HepG2 (cell line): ENCODE results near the gene ANAPC2. TPM values are rescaled to one million over a fixed set of nuclear protein-coding genes. Genes with fewer than 3 reads are reported as not detected.

Source experiments
- ATM ChIP-seq: fragments of 450-650 bp; IDR thresholded peaks from 2 replicates; pipeline ENCODE4 v1.7.1; 2017; ENCODE audit warnings: mild to moderate bottlenecking, borderline replicate concordance
- CBFB ChIP-seq: sonication (generic); formaldehyde crosslinking; IDR thresholded peaks from 2 replicates; pipeline ENCODE4 v1.4.0; 2020; ENCODE audit warnings: missing genetic modification reagents
- GABPA ChIP-seq, 2 experiments: IDR thresholded peaks; 2 replicates each; pipeline ENCODE4 v1.6.1; 2011 to 2016; ENCODE audit warnings: low read depth in 2 of 2, low read length in 1 of 2, missing biosample characterization in 1 of 2, missing genetic modification characterization in 1 of 2
- MAZ ChIP-seq, 2 experiments: sonication (generic) in 1 of 2; formaldehyde crosslinking in 1 of 2; IDR thresholded peaks; 2 replicates each; pipeline versions ENCODE4 v1.5.0 to v1.6.1; 2012 to 2020; ENCODE audit warnings: low read depth in 2 of 2, mild to moderate bottlenecking in 2 of 2, borderline replicate concordance in 1 of 2, improper control_type of control experiment in 1 of 2, low read length in 1 of 2, missing genetic modification reagents in 1 of 2, moderate library complexity in 1 of 2
- MTA3 ChIP-seq: sonication (generic); formaldehyde crosslinking; IDR thresholded peaks from 2 replicates; pipeline ENCODE4 v1.4.0; 2020; ENCODE audit warnings: missing genetic modification reagents
- NFE2 ChIP-seq: sonication (generic); formaldehyde crosslinking; IDR thresholded peaks from 2 replicates; pipeline ENCODE4 v1.4.0; 2020; ENCODE audit warnings: missing genetic modification reagents
- RXRA ChIP-seq: sonication (generic); formaldehyde crosslinking; IDR thresholded peaks from 2 replicates; pipeline ENCODE4 v1.5.1; 2020; ENCODE audit warnings: missing genetic modification reagents
- UBTF ChIP-seq: sonication (generic); formaldehyde crosslinking; IDR thresholded peaks from 2 replicates; pipeline ENCODE4 v1.4.0; 2020; ENCODE audit warnings: mild to moderate bottlenecking, missing genetic modification reagents
- ZBTB2 ChIP-seq: sonication (generic); formaldehyde crosslinking; IDR thresholded peaks from 2 replicates; pipeline ENCODE4 v1.8.0; 2022; ENCODE audit warnings: low read depth, missing genetic modification reagents
- ZNF777 ChIP-seq: sonication (generic); formaldehyde crosslinking; IDR thresholded peaks from 2 replicates; pipeline ENCODE4 v1.4.0; 2020; ENCODE audit warnings: missing genetic modification reagents
- polyA plus RNA-seq, 8 experiments: library from polyadenylated mRNA; depleted of rRNA in 3 of 8; stranded (reverse) in 7 of 8; unstranded in 1 of 8; fragments of >200 nt; fragmentation: Illumina TruSeq in 4 of 8; extraction: Trizol in 4 of 8; gene quantifications; 2 replicates each; pipeline versions ENCODE4 v1.2.1 to v1.2.3, GENCODE V29; 2011 to 2016; ENCODE audit warnings: low read depth in 4 of 8, missing spikeins in 1 of 8, mixed read lengths in 1 of 8; ENCODE audit not compliant: insufficient read depth in 1 of 8
- total RNA-seq, 5 experiments: library from RNA; depleted of rRNA; stranded (reverse); fragments of >200 nt; fragmentation: Illumina TruSeq; extraction: Trizol; gene quantifications; 2 replicates each; pipeline ENCODE4 v1.2.3, GENCODE V29; 2016; ENCODE audit warnings: low read depth in 1 of 5
- TF ChIP-seq, protein P1 (sequence below): sonication (generic); formaldehyde crosslinking; IDR thresholded peaks from 2 replicates; pipeline ENCODE4 v1.5.0; 2020; ENCODE audit warnings: mild to moderate bottlenecking, missing genetic modification reagents, borderline replicate concordance
- TF ChIP-seq, protein P2 (sequence below): sonication (generic); formaldehyde crosslinking; IDR thresholded peaks from 2 replicates; pipeline ENCODE4 v1.4.0; 2020; ENCODE audit warnings: missing genetic modification reagents

ANAPC2 gene
- total and polyA plus RNA-seq, 2 of the 13 experiments (the other 11 are each of a cell fraction or from before 2014, with no cell fraction given): 12.3 to 15.4 TPM

DNA sequence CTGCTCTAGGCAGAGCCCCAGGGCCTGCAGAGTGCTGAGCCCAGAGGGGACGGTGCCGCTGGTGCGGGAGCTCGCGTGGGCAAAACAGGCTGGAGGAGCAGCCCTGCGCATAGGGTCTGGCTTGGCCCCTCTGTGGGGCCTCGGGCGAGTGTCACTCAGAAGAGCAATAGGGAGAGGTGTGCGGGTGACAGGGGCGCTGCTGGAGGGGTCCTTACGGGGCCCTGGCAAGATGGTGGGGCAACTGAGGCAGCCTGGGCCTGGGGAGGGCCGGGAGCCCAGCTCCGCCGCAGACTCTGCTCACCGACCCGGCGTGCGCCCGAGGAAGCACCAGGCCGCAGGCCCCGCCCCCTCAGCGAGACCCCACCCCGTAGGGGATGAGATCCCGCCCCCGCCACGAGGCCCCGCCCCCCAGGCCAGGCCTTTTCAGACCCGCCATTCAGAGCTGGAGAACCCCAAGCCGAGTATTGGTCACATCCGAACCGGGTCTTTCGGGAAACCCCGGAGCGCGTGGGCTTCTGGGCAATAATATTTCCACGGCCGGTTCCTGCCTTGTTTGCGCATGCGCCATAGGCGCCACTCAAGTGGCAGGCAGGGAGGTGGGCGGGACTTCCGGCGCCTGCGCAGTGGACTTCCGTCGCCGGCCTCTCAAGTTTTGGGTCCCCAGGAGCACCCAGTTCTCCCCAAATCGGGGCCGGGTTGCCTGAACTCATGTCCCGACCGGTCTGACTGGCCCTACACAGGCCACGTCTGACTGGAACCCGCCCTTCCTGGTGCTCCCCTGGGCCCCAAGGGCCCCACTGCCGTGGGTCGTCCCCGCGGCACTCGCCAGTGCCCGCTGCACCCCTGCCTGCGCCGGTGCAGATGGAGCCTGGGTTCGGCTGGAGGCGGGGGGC, 35.0 kb upstream of the ANAPC2 start (continued):
- TF ChIP-seq UBTF (CRISPR knock-in tag): 0 out of 2 replicates have a peak, but pooled peaks have one; percentile 3
- peak; percentile 53; the same call in 1 of the 2 replicates for TF ChIP-seq RXRA (CRISPR knock-in tag)
- TF ChIP-seq, protein P1, sequence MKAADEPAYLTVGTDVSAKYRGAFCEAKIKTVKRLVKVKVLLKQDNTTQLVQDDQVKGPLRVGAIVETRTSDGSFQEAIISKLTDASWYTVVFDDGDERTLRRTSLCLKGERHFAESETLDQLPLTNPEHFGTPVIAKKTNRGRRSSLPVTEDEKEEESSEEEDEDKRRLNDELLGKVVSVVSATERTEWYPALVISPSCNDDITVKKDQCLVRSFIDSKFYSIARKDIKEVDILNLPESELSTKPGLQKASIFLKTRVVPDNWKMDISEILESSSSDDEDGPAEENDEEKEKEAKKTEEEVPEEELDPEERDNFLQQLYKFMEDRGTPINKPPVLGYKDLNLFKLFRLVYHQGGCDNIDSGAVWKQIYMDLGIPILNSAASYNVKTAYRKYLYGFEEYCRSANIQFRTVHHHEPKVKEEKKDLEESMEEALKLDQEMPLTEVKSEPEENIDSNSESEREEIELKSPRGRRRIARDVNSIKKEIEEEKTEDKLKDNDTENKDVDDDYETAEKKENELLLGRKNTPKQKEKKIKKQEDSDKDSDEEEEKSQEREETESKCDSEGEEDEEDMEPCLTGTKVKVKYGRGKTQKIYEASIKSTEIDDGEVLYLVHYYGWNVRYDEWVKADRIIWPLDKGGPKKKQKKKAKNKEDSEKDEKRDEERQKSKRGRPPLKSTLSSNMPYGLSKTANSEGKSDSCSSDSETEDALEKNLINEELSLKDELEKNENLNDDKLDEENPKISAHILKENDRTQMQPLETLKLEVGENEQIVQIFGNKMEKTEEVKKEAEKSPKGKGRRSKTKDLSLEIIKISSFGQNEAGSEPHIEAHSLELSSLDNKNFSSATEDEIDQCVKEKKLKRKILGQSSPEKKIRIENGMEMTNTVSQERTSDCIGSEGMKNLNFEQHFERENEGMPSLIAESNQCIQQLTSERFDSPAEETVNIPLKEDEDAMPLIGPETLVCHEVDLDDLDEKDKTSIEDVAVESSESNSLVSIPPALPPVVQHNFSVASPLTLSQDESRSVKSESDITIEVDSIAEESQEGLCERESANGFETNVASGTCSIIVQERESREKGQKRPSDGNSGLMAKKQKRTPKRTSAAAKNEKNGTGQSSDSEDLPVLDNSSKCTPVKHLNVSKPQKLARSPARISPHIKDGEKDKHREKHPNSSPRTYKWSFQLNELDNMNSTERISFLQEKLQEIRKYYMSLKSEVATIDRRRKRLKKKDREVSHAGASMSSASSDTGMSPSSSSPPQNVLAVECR (CRISPR knock-in tag): peak; percentile 46; the same call in 1 of the 2 replicates
- TF ChIP-seq GABPA (IDR thresholded peaks at IDR 0.05; ENCODE audit: low read depth, low read length): no peak
- TF ChIP-seq GABPA (CRISPR knock-in tag; IDR thresholded peaks at IDR 0.05; ENCODE audit: low read depth): peak; percentile 94
- peak; percentile 6; the same call in 1 of the 2 replicates for TF ChIP-seq ZBTB2 (CRISPR knock-in tag)
- 0 out of 2 replicates have a peak, but pooled peaks have one; percentile 8 for TF ChIP-seq CBFB
- 0 out of 2 replicates have a peak, but pooled peaks have one; percentile 43 for TF ChIP-seq MAZ (IDR thresholded peaks at IDR 0.05; ENCODE audit: borderline replicate concordance, low read depth, low read length)
- peak; percentile 67; the same call in 1 of the 2 replicates for TF ChIP-seq MAZ (CRISPR knock-in tag; IDR thresholded peaks at IDR 0.05; ENCODE audit: low read depth)
- TF ChIP-seq ZNF777 (CRISPR knock-in tag): peak; percentile 39; the same call in 1 of the 2 replicates
- no peak for TF ChIP-seq ATM
- no peak for TF ChIP-seq MTA3
- TF ChIP-seq, protein P2, sequence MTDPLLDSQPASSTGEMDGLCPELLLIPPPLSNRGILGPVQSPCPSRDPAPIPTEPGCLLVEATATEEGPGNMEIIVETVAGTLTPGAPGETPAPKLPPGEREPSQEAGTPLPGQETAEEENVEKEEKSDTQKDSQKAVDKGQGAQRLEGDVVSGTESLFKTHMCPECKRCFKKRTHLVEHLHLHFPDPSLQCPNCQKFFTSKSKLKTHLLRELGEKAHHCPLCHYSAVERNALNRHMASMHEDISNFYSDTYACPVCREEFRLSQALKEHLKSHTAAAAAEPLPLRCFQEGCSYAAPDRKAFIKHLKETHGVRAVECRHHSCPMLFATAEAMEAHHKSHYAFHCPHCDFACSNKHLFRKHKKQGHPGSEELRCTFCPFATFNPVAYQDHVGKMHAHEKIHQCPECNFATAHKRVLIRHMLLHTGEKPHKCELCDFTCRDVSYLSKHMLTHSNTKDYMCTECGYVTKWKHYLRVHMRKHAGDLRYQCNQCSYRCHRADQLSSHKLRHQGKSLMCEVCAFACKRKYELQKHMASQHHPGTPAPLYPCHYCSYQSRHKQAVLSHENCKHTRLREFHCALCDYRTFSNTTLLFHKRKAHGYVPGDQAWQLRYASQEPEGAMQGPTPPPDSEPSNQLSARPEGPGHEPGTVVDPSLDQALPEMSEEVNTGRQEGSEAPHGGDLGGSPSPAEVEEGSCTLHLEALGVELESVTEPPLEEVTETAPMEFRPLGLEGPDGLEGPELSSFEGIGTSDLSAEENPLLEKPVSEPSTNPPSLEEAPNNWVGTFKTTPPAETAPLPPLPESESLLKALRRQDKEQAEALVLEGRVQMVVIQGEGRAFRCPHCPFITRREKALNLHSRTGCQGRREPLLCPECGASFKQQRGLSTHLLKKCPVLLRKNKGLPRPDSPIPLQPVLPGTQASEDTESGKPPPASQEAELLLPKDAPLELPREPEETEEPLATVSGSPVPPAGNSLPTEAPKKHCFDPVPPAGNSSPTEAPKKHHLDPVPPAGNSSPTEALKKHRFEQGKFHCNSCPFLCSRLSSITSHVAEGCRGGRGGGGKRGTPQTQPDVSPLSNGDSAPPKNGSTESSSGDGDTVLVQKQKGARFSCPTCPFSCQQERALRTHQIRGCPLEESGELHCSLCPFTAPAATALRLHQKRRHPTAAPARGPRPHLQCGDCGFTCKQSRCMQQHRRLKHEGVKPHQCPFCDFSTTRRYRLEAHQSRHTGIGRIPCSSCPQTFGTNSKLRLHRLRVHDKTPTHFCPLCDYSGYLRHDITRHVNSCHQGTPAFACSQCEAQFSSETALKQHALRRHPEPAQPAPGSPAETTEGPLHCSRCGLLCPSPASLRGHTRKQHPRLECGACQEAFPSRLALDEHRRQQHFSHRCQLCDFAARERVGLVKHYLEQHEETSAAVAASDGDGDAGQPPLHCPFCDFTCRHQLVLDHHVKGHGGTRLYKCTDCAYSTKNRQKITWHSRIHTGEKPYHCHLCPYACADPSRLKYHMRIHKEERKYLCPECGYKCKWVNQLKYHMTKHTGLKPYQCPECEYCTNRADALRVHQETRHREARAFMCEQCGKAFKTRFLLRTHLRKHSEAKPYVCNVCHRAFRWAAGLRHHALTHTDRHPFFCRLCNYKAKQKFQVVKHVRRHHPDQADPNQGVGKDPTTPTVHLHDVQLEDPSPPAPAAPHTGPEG (CRISPR knock-in tag): peak; percentile 21; the same call in 1 of the 2 replicates
- no peak for TF ChIP-seq NFE2 (CRISPR knock-in tag)
